PC-3 (cell line): Measurements from ENCODE around the gene PPIP5K1.
"Not testable (repeated sequence)": the region's sequence is repeated elsewhere in the genome, so short reads cannot be mapped to it uniquely, and the experiment has no call there.

ENCODE experiments used
- CTCF ChIP-seq: fragments of 300-600 bp; sonication (generic); conservative IDR thresholded peaks from 2 replicates; pipeline ENCODE4 v1.5.1; 2017; ENCODE audit warnings: antibody characterized with exemption, low read depth, mild to moderate bottlenecking, low read length
- EZH2 ChIP-seq: fragments of 300-600 bp; sonication (generic); IDR thresholded peaks from one replicate; pipeline ENCODE4 v1.6.1; 2017; ENCODE audit warnings: antibody characterized with exemption, mild to moderate bottlenecking, low read length; ENCODE audit not compliant: unreplicated experiment
- EZH2phosphoT487 ChIP-seq: fragments of 300-600 bp; sonication (generic); IDR thresholded peaks from 2 replicates; pipeline ENCODE4 v1.6.1; 2018; ENCODE audit warnings: mild to moderate bottlenecking, antibody characterized with exemption, low read length, borderline replicate concordance

GRCh38 chr15:43574607-43575006, 15.4 kb downstream of the PPIP5K1 start:
- TF ChIP-seq EZH2, CTCF, EZH2phosphoT487: not testable (repeated sequence)
